ENCODE measurements around the gene OR6M1.

- TF ChIP-seq POLR2G (IDR thresholded peaks at IDR 0.05; ENCODE audit: low read depth, low read length) (no peak), MYNN (IDR thresholded peaks at IDR 0.05) (no peak), MYNN (CRISPR knock-in tag; IDR thresholded peaks at IDR 0.05) (no peak), EZH2 (IDR thresholded peaks at IDR 0.05; ENCODE audit: borderline replicate concordance, low read depth, low read length) (no peak), TBL1XR1 (IDR thresholded peaks at IDR 0.05; ENCODE audit: low read length in 2 of 2) (no peak), EP300 (IDR thresholded peaks at IDR 0.05; ENCODE audit: low read length) (no peak), ATF3 (IDR thresholded peaks at IDR 0.05) (no peak), ATF3 (CRISPR knock-in tag; conservative IDR thresholded peaks at IDR 0.05) (no peak), NBN (IDR thresholded peaks at IDR 0.05; ENCODE audit: low read depth) (no peak), HCFC1 (IDR thresholded peaks at IDR 0.05; ENCODE audit: low read depth, low read length) (no peak), TCF7 (IDR thresholded peaks at IDR 0.05; ENCODE audit: borderline replicate concordance) (no peak), ZNF76 (CRISPR knock-in tag; IDR thresholded peaks at IDR 0.05; ENCODE audit: borderline replicate concordance) (no peak)
- TF ChIP-seq, protein P1, sequence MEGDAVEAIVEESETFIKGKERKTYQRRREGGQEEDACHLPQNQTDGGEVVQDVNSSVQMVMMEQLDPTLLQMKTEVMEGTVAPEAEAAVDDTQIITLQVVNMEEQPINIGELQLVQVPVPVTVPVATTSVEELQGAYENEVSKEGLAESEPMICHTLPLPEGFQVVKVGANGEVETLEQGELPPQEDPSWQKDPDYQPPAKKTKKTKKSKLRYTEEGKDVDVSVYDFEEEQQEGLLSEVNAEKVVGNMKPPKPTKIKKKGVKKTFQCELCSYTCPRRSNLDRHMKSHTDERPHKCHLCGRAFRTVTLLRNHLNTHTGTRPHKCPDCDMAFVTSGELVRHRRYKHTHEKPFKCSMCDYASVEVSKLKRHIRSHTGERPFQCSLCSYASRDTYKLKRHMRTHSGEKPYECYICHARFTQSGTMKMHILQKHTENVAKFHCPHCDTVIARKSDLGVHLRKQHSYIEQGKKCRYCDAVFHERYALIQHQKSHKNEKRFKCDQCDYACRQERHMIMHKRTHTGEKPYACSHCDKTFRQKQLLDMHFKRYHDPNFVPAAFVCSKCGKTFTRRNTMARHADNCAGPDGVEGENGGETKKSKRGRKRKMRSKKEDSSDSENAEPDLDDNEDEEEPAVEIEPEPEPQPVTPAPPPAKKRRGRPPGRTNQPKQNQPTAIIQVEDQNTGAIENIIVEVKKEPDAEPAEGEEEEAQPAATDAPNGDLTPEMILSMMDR (IDR thresholded peaks at IDR 0.05 in 2 of 3, conservative IDR thresholded peaks at IDR 0.05 in 1 of 3; ENCODE audit: insufficient read depth in 2 of 3, low read depth in 1 of 3, low read length in 3 of 3) = no peak
Observed at GRCh38 chr11:123801765-123802164, 4.4 kb downstream of the OR6M1 start.

All from K562 (cell line).